ENCODE measurements around the gene GNPDA2.

GRCh38 chr4:44716597-44716996 lies 9.8 kb downstream of the GNPDA2 start:
- no peak for TF ChIP-seq EZH2 (IDR thresholded peaks at IDR 0.05)
- no peak for TF ChIP-seq CTCF (IDR thresholded peaks at IDR 0.05)
- no peak for TF ChIP-seq EZH2phosphoT487 (IDR thresholded peaks at IDR 0.05)
